Peyer's patch (tissue), 4 donors: Measurements from ENCODE around the gene SPACA6.
"Not testable (repeated sequence)": the region's sequence is repeated elsewhere in the genome, so short reads cannot be mapped to it uniquely, and the experiment has no call there.

Experiments used
- POLR2A ChIP-seq, 2 donors: fragments of 450-650 bp; IDR thresholded peaks; one replicate each; pipeline ENCODE4 v1.5.1; 2017; ENCODE audit warnings: antibody characterized with exemption in 2 of 2, mild to moderate bottlenecking in 2 of 2, moderate library complexity in 2 of 2
- TF ChIP-seq, protein P1 (sequence below), 6 experiments: fragments of 450-650 bp in 4 of 6; fragments of 200-600 bp in 2 of 6; sonication (generic) in 1 of 6; IDR thresholded peaks; one replicate each; pipeline ENCODE4 v1.5.1; 2017 to 2019; ENCODE audit warnings: antibody characterized with exemption in 6 of 6, mild to moderate bottlenecking in 3 of 6, moderate library complexity in 1 of 6

DNA sequence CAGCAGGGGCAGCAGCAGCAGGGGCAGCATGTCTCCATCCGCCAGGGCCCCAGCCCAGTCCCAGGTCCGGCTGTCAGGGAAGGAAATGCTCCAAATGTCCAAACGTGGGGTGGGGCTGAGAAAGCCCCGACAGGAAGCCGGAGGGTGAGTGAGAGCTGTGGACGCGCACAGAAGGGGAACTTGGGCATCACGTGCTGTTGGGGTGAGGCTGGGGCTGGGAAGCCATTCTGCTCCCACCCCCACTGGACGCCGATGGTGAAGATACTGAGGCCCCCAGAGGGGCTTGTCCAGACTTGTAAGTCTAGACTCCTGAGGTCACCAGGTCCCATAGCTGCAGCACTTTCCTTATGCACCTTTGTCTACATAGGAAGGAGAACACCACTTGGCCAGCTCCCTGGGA, 46.4 kb upstream of the SPACA6 start, which contains the start of gene SIGLEC14:
- not testable (repeated sequence) for TF ChIP-seq POLR2A (IDR thresholded peaks at IDR 0.05)
- TF ChIP-seq, protein P1, sequence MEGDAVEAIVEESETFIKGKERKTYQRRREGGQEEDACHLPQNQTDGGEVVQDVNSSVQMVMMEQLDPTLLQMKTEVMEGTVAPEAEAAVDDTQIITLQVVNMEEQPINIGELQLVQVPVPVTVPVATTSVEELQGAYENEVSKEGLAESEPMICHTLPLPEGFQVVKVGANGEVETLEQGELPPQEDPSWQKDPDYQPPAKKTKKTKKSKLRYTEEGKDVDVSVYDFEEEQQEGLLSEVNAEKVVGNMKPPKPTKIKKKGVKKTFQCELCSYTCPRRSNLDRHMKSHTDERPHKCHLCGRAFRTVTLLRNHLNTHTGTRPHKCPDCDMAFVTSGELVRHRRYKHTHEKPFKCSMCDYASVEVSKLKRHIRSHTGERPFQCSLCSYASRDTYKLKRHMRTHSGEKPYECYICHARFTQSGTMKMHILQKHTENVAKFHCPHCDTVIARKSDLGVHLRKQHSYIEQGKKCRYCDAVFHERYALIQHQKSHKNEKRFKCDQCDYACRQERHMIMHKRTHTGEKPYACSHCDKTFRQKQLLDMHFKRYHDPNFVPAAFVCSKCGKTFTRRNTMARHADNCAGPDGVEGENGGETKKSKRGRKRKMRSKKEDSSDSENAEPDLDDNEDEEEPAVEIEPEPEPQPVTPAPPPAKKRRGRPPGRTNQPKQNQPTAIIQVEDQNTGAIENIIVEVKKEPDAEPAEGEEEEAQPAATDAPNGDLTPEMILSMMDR (IDR thresholded peaks at IDR 0.05), result not testable (repeated sequence)
